Stimulated activated CD4-positive, alpha-beta T cell treated with anti-CD3 and anti-CD28 coated beads, Interleukin-4, amount 100 ng/mL, for 48 hours (primary cell): ENCODE results near the gene PNP.
"Not testable (repeated sequence)": the region's sequence is repeated elsewhere in the genome, so short reads cannot be mapped to it uniquely, and the experiment has no call there.

Experiments
- DNase-seq, 2 donors: peaks; one replicate each; pipeline ENCODE4 v3.0.0-alpha.2; 2020; ENCODE audit warnings: low read depth in 2 of 2

Gene PNP

GRCh38 chr14:20469242-20469889 lies at the start of gene PNP:
Gene PNP (plus strand): TSS chr14:20469406. CDS start chr14:20469525, 119 bp downstream.
- DNase-seq = peak; percentile 79 to 87

DNA sequence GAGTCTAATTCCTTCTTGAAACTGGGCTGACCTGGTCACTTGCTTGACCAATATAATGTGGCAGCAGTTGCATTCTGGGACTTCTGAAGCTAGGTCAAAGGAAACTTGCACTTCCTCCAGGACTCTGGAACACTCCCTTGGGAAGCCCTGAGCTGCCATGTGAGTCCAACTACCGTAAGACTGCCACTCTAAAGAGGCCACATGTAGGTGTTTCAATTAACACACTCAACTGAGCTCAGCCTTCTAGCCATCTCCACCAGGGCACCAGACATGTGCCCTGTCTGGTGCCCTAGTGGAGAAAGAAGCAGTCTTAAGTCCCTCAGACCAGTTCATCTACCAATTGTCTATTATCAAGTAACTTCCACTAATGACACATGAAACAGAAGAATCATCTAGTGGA lies 49.8 kb upstream of the PNP start:
- DNase-seq = no peak

DNA sequence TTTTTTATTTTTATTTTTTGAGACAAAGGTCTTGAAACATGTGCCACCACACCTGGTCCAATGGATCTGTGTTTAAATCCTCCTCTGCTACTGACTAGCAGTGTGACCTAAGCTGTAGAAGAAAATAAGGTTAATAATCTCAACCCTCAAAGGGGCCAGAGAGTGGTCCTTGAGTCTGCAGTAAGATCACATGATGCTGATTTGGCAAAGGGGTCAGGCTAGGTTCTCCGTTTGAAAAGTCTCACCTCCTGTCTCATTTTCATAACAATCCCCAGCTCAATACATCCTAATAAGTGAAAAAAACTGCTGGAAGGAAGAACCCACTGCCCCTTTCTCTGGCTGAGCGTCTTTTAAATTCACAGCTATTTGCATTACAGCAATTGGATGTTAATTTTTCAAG lies 47.9 kb upstream of the PNP start:
- DNase-seq = no peak

GRCh38 chr14:20422886-20423285 lies 46.3 kb upstream of the PNP start:
- DNase-seq = no peak

- DNase-seq = no peak
These were observed 44.4 kb upstream of the PNP start for GRCh38 chr14:20424851-20425250.

DNA sequence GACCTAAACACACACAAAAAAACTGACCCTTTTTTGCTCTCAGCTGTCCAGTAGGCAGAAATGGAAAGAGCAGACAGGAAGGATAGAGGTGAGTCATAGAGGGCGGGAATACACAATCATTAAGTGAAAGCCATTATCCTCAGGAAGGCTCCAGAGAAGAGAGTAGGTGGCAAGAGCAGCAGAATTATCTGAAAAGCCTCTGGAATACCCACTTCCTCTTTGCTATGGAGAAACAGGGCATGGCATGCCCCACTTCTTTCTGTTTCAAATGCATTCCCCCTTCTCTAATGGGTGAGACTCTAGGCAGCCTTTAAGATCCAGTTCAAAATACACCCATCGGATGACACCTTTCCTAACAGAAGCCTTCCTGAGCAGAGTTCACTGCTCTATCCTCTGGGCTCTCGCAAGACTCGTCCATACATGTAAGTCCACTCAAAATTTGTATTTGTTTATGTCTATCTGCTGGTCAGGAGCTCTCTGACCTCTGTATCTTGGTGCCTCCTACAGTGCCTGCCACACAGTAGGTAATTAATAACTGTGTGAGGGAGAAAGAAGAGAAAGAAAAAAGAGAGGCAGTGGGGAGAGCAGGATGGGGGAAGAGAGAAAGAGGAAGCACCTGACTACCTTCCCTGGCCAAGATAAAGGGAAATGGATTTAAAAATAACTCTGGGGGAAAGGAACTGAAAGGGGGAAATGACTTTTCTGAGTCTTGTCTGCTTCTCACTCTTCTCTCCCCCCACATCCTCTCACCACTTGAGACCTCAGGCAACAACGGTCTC lies 41.8 kb upstream of the PNP start:
- no peak for DNase-seq

DNA sequence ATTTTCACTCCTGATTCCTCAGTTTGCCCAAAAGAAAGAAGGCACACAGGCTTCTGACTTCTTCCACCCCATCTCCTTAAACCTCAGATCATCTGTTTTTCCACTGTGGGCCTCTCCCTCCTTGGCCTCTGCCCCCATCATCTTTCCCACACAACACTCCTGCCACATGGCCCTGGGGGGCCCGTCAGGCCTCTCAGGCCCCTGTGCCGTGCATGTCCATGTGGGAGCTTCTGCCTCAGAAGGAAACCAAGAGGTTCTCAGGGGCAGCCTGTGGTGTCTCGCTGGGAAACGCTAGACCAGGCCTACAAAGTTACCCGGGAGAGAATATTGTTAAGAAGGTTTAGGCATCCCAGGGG lies 41.2 kb upstream of the PNP start:
- DNase-seq = no peak

- DNase-seq = no peak
These were observed 40.4 kb upstream of the PNP start for GRCh38 chr14:20428802-20429201.

GRCh38 chr14:20429801-20430669 lies 39.2 kb upstream of the PNP start:
- no peak for DNase-seq

GRCh38 chr14:20434701-20435581 lies 34.3 kb upstream of the PNP start:
- no peak for DNase-seq

DNA sequence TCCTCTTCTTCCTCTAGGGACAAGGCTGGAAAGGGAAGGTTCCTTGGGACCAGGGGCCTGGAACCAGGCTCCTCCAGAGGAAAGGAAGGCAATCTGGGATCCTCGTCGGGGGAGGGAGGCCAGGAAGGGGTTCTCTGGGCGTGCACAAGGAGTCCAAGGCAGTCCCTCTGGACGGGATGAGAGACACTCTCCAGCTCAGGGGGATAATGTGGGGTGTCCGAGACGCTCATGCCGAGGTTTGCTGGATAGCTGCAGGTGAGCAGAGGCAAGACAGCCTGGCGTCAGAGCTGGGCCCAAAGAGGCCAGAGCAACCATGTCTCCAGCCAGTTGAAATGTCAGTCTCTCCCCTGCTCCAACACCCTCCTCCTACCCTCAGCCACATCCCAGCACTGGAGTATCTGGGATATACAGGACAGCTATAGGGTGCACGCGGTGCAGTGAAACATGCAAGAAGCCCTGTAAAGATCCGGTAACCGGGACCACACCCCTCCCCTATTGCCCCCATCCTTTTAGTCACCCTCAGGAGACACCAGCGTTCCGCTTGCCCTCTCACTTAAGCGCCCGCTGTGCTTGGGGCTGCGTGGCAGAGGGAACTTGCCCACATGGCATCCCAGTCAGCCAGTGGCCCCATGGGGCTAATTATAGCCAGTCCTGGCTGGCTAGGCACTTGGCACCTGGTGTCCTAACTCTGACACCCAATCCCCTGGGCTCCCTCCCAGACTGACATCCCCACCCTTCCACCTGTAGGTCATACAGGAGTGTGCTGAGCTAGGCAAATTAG lies 33.4 kb upstream of the PNP start, which contains the start of gene KLHL33:
KLHL33 (minus strand) TSS at position 585 of the 781 bp plus-strand sequence; CDS start at position 230, 355 bp downstream.
- DNase-seq = no peak

- no peak for DNase-seq
These were observed 32.8 kb upstream of the PNP start for GRCh38 chr14:20436363-20436755.

GRCh38 chr14:20438664-20439063 lies 30.5 kb upstream of the PNP start:
- no peak for DNase-seq

DNA sequence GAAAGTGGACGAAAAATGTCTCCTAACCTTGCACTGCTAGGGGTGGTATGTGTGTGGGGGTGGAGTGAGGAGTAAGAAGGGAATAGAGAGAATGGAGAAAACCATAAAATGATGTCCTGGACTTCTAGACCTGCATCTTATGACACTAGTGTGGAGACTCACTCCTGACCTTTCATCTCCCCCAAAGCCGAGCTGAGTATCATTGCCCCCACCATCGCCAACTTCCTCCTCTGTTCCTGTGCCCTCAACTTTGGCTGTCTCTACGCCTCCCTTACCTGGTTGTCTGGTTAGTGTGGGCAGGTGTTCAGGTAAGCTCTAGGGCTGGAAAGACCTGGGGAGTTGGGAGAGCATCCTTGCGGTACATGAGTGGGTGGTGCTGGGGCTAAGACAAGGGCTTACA lies 28.7 kb upstream of the PNP start:
- DNase-seq = no peak

- peak in 1 of 2 donors; percentile 5 for DNase-seq
These were observed 28.3 kb upstream of the PNP start for GRCh38 chr14:20440882-20441281.

DNA sequence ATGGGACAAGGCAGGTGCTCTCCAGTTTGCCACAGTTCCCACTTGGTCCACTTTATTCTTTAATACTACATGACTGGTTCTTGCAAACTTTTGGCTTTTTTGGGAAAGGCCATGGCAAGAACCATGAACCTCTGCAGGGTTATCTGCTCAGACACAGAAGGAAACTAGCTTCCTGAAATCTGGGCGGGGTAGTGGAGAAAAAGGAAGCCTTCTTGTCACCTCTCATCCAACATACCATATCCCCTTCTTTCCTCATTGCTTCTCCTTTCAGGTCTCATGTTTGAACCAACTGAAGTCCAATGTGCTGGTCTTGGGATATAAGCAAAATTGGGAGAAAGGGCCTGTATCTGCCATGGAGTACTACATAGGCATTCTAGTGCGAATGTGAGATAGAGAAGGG lies 27.7 kb upstream of the PNP start:
- DNase-seq = no peak

GRCh38 chr14:20443650-20444049 lies 25.6 kb upstream of the PNP start:
- DNase-seq = not testable (repeated sequence)

DNA sequence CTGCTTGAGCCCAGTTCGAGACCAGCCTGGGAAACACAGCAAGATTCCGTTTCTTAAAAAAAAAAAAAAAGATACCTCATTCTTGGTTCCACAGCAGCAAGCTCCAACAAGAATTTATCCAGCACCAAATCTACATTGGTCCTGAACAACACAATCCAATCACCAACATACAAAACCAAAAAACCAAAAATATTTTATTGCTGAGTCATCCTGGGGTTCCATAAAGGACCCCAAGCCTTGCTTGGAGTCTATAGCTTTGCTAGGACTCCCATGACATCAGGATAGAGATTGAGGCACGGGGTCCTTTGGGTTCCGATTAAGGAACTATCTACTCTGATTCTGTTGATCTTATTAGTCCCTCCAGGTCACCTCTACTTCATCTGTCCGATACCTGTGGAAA lies 22.3 kb upstream of the PNP start:
- no peak for DNase-seq

DNA sequence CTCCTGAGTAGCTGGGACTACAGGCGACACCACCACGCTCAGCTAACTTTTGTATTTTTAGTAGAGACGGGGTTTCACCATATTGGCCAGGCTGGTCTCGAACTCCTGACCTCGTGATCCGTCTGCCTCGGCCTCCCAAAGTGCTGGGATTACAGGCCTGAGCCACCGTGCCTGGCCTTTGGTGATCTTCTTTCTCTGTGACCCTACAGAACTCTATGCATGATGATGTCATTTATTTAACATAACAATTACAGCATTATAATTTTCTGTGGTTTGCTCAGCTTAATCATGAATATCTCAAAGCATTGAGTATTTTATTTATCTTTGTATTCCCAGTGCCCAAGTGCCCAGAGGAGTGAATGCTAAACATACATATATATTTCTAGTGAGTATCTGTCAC lies 16.4 kb upstream of the PNP start:
- DNase-seq = not testable (repeated sequence)

- DNase-seq = peak; percentile 95 to 97
These were observed 14.5 kb upstream of the PNP start, which contains the start of the genes APEX1 and OSGEP for GRCh38 chr14:20454516-20455354. Gene APEX1 (plus strand): TSS chr14:20455226. CDS start chr14:20455646, 420 bp downstream. Gene OSGEP (minus strand): TSS chr14:20454812. CDS start chr14:20454683, 129 bp downstream.
